T1000 (cell line): ENCODE data around the gene HYAL2.

ENCODE experiments used
- DNase-seq: peaks from one replicate; lab custom pipeline; 2025; ENCODE audit warnings: mixed read lengths; lab: John Stamatoyannopoulos, UW

The HYAL2 gene, protein sequence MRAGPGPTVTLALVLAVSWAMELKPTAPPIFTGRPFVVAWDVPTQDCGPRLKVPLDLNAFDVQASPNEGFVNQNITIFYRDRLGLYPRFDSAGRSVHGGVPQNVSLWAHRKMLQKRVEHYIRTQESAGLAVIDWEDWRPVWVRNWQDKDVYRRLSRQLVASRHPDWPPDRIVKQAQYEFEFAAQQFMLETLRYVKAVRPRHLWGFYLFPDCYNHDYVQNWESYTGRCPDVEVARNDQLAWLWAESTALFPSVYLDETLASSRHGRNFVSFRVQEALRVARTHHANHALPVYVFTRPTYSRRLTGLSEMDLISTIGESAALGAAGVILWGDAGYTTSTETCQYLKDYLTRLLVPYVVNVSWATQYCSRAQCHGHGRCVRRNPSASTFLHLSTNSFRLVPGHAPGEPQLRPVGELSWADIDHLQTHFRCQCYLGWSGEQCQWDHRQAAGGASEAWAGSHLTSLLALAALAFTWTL

DNA sequence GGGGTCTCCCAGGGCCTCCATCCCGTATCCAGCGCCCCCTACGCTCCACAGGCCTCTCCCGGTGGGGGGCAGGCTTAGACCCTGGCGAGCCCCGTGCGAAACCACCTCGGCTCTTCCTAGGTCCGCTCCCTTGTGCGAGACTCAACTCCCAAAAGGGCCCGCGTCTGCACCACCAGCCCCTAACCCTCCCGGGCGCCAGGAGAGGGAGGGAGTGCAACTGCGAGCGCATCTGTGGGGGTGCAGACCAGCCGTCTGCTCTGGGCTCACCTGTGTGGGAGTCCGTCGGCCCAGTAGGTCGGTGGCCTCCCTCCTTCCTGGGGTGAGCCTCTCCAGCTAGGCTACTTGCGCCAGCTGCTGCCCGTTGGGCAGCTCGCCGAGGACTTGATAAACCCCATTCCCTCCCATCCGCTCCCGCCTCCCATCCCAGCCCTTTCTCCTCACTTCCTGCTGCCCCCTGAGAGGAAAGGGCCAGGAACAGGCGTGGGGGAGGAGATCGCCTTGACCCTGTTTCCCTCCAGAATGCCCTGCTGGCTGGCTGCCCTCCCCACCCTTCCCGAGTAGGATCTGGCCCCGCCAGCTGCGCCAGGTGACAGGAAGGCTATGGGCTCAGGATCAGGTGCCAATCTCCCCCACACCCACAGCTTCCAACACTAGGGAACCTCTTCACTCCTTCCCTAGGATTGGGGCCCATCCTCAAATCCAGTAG is at the start of gene HYAL2:
HYAL2 (minus strand) TSS at position 360 of the 706 bp plus-strand sequence. CDS start 2,256 bp downstream, outside the sequence.
- no peak for DNase-seq

- DNase-seq = no peak
Measured at GRCh38 chr3:50371133-50371685, 48.7 kb upstream of the HYAL2 start.

- no peak for DNase-seq
Measured at GRCh38 chr3:50370594-50370993, 48.0 kb upstream of the HYAL2 start.

DNA sequence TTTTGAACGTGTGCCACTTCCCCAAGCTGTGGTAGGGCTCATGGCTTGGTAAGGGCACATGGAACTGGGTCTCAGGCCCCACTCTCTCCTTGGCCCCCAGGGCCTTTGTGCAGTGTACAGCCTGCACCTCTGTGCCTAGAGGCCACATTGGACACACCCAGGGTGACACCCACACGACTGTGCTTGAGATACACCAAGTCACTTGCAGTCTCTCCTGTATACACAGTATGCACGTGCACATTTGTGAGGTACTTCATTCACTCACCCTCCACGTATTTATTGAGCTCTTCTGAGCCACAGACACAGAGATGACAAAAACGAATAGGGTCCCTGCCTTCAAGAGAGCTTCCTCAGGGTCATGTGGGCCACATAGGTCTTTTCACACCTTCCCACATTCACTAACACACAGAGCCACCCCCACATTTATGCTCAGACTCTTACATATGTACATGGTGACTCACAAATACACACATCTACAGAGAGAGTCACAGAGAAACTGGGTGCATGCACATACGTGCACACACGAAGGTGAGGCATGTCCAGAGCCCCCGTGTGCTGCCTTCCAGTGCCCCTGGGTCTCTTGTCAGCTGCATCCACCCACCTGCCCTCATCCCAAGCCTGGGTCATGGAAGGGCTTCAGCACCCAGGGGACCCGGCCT is 46.6 kb upstream of the HYAL2 start:
- DNase-seq = no peak

GRCh38 chr3:50365842-50366220 is 43.3 kb upstream of the HYAL2 start:
- no peak for DNase-seq

- DNase-seq = peak; percentile 45
Measured at GRCh38 chr3:50365080-50365841, 42.7 kb upstream of the HYAL2 start.

DNA sequence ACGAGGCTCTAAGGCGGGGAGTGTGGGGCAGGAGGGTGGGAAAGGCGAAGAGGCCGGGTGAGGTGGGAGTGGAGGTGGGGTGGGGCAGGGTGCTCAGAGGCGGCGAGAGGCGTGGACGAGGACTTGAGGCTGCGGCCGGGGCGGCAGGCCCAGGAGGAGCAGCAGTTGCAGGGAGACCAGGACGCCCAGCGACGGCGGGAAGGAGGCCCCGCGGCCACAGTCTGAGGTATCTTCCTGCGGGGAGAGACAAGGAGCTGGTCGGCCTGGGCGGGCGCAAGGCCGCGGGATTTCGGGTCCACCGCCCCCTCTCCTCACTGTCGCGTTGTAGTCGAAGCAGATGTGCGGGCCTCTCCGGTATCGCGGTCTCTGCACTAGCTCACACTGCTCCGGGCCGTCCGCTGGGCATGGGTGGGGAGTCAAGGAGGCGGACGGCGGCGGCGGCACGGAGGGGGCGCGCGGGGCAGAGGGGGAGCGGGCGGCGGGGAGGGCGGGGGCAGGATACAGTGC is 42.1 kb upstream of the HYAL2 start:
- DNase-seq = no peak

- no peak for DNase-seq
Measured at GRCh38 chr3:50359760-50360110, 37.2 kb upstream of the HYAL2 start.

DNA sequence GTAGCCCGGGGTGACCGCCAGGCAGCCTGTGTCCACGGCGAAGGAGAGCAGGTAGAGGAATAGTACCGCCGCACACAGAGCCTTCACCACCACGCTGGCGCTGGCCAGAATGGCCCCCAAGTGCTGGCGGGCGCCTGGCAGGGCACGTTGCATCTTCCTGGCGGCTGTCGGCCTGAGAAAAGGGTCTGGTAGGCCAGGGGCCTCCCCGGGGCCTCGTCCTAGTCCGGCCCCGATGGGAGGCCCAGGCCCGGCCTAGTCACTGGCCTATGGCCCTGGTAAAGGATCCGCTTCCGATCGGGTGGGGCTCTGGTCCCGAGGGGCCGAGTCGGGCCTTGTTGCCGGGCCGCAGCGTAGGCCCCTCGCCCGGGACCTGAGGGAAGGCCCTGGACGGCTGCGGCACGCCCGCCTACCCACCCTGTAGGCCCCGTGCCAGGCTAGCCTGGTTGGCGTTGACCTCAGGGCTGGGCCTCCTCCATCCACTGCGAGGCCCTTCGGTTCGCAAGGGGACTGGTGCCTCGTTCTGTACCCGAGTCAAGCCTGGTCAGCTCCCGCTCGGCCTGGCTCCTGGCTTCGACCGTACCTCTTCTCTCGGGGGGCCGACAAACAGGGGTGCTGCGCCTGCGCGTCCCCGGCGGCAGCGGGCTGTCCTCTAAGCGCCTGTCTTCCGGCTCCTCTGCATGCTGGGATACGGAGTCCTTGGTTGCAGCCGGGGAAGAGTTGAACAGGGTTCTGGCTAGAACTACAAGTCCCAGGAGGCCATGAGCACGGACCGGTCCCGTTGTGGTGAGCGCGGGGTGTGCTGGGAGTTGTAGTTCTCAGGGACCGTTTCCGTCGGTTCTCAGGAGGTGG is 36.6 kb upstream of the HYAL2 start, which contains the start of gene TMEM115:
TMEM115 (minus strand) TSS at position 611 of the 849 bp plus-strand sequence; CDS start at position 153, 458 bp downstream.
- peak; percentile 95 for DNase-seq

DNA sequence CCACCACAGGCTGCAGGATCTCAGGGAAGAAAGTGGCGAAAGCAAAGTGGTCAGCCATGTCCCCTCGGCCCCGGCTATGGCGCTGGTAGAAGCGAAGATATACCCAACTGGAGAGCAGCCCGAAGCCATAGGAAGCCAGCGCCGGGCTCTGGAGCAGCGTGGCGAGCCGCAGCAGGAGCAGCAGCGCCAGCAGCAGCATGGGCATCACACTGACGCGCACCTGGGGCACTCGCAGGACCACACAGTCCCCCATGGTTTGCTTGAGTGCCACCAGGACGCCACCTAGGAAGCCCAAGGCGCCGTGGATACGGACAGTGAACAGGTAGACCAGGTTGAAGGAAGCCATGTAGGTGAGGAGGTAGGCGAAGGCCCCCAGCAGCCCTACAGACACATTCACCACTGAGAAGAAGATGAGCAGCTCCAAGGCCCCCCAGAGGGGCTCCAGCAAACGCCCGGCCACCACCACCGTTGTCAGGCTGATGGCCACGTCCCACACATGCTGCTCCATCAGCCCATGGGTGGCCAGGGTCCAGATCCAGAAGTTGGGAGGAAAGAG is 35.9 kb upstream of the HYAL2 start:
- no peak for DNase-seq

DNA sequence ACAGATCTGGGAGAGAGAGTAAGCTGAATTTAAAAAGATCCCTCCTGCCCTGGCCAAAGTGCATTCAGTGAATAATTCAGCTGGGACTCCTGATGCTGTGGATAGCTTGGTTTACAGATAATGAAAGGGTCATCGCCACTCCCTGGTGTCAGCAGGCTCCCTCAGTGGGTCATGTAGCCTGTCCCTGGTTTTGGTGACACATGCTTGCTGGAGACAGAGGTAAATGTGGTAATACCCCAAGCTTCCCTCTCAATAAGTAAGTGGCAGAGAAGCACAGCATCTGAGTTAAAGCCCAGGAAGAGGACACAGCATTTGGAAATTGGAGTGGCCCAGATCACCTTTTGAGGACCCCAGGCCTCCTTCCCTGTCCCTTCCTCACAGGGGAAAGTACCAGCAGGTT is 34.9 kb upstream of the HYAL2 start:
- no peak for DNase-seq

GRCh38 chr3:50356553-50356952 is 34.0 kb upstream of the HYAL2 start:
- no peak for DNase-seq

DNA sequence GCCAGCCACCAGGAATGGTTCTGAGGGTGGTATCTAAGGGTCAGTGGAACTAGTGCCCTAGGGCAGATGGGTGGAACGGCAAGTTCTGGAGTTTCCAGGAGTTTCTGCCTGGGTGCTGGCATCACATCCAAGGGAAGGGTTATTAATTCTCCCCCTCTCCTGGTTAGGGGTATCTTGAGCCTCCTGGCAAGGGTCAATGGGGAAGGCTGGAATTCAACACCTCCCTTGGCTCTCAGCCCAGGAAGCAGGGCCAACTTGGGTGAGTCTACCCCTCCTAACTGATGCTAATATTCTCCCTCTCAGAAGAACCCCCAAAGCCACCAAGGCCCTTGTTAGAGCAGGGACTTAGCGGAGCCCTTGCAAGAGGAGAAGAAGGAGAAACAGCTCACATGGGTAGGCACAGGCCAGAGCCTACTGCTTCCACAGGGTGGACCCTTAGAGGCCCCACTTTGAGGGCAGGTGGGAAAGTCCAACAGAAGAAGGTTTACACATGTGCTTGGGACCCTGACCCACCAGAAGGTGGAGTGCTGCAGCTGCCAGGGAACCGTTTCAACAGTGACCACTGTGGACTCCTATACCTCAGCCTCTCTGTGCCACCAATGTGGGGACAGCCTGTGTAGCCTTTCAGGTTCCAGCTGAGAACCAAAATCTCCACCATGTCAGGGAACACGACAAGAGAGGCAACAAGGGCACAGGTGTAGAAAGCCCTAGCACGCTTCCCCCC is 33.4 kb upstream of the HYAL2 start:
- no peak for DNase-seq

DNA sequence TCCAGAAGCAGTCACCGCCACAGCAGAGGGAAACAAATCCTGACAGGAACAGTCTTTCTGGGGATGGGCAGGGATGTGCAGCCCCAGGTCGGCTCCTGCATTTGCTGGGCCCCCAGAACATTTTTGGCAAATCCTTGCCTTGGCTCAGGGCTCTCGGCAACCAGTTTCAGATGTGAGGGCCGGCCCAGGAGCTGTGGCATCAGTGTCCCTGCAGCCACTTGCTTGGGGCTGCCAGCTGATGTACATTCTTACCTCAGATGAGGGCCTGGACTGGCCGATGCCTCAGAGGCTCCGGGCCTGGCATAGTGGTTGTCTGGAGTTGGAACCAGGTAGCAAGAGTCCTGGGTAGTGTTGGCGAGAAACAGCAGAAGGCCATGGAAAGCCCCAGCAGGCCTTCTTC is 32.3 kb upstream of the HYAL2 start:
- no peak for DNase-seq

DNA sequence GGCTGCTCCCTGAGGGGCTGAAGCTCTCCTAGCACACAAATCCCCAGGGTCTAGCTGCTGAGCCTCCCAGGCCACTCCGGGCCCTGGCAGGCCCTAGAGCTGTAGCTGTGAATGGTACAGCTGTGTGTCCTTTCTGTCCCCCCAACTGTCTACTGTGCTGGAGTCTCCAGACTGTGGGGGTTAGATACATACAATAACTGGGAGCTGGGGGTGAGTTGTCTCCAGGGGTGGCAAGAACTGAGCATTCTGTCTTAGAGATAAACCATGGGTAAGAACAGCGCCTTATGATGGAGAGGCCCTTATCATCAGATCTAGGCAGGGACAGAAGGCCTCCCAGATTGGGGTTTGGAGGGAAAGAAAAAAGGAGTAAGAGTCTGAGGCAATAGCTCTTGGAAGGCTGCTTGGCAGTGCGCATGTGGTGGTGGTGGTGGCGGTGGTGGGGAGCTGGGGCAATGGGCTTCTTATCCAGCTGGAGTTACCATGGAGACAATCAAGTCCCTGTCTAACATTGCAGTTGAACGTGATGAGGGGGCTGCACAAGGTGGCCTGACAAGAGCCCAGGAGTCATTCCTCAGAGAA is 31.7 kb upstream of the HYAL2 start:
- DNase-seq = no peak

- no peak for DNase-seq
Measured at GRCh38 chr3:50353245-50354004, 30.9 kb upstream of the HYAL2 start.

GRCh38 chr3:50352781-50353180 is 30.2 kb upstream of the HYAL2 start:
- no peak for DNase-seq

- no peak for DNase-seq
Measured at GRCh38 chr3:50351323-50351697, 28.8 kb upstream of the HYAL2 start.
